ENCODE results near the gene SNTB2. TPM values are rescaled to one million over a fixed set of nuclear protein-coding genes. Genes with fewer than 3 reads are reported as not detected.
"Not testable (repeated sequence)": the region's sequence is repeated elsewhere in the genome, so short reads cannot be mapped to it uniquely, and the experiment has no call there.

The SNTB2 gene
- total and polyA plus RNA-seq, 10 donors = 1.9 to 48.5 (median 28.9) TPM

DNA sequence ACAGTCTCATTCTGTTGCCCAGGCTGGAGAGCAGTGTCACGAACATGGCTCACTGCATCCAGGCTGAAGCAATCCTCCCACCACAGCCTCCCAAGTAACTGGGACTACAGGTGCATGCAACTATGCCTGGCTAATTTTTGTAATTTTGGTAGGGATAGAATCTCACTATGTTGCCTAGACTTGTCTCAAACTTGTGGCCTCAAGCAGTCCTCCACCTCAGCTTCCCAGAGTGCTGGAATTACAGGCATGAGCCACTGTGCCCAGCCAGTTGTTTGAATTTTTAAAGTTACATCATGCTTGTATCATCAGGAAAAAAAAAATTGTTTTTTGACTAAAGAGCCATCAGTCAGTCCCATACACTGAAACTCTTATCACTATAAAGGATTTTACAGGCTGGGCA lies 107.1 kb downstream of the SNTB2 start:
- intact Hi-C loops (cut with DNase I; ENCODE audit: low total_unique reads) = no loop called here
- Histone ChIP-seq H3K9me3 (no peaks in the 10 kb centered on the region), H3K27me3 (replicated peaks in 1 of 7) (no peaks in the 10 kb centered on the region), H3K27ac (no peak overlapping the region), H3K4me3 (no peak overlapping the region), H3K36me3 (peaks cover 0 to 50% (median 0%) of the 10 kb centered on the region in 6 donors), H3K4me1 (peaks cover 0 to 13% (median 3%) of the 10 kb centered on the region in 6 donors)
- TF ChIP-seq POLR2A (IDR thresholded peaks at IDR 0.05) (no peak), POLR2AphosphoS5 (IDR thresholded peaks at IDR 0.05) (no peak)
- TF ChIP-seq, protein P1, sequence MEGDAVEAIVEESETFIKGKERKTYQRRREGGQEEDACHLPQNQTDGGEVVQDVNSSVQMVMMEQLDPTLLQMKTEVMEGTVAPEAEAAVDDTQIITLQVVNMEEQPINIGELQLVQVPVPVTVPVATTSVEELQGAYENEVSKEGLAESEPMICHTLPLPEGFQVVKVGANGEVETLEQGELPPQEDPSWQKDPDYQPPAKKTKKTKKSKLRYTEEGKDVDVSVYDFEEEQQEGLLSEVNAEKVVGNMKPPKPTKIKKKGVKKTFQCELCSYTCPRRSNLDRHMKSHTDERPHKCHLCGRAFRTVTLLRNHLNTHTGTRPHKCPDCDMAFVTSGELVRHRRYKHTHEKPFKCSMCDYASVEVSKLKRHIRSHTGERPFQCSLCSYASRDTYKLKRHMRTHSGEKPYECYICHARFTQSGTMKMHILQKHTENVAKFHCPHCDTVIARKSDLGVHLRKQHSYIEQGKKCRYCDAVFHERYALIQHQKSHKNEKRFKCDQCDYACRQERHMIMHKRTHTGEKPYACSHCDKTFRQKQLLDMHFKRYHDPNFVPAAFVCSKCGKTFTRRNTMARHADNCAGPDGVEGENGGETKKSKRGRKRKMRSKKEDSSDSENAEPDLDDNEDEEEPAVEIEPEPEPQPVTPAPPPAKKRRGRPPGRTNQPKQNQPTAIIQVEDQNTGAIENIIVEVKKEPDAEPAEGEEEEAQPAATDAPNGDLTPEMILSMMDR (IDR thresholded peaks at IDR 0.05 in 8 of 11, conservative IDR thresholded peaks at IDR 0.05 in 3 of 11) = no peak
- 81 to 100% (median 92%) methylated on average over 1 of the region's 1 CpG for WGBS, 5 donors
- no peak for DNase-seq

DNA sequence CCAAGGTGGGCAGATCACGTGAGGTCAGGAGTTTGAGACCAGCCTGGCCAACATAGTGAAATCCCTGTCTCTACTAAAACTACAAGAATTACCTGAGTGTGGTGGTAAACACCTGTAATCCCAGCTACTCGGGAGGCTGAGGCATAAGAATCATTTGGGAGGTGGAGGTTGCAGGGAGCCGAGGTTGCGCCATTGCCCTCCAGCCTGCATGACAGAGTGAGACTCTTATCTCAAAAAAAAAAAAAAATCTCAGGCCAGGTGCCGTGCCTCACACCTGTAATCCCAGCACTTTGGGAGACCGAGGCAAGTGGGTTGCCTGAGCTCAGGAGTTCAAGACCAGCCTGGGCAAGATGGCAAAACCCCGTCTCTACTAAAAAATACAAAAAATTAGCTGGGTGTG lies 109.8 kb downstream of the SNTB2 start:
- H3K27me3 ChIP-seq (replicated peaks in 1 of 7); DNase-seq; H3K9me3 ChIP-seq; intact Hi-C loops (cut with DNase I; ENCODE audit: low total_unique reads); H3K4me3 ChIP-seq; H3K27ac ChIP-seq: not testable (repeated sequence)
- peaks cover 0 to 58% (median 18%) of the 10 kb centered on the region in 6 donors for H3K36me3 ChIP-seq
- WGBS, 5 donors = 96 to 100% (median 98%) methylated on average over 7 of the region's 7 CpGs
- H3K4me1 ChIP-seq = peaks cover 0 to 29% (median 4%) of the 10 kb centered on the region in 6 donors

DNA sequence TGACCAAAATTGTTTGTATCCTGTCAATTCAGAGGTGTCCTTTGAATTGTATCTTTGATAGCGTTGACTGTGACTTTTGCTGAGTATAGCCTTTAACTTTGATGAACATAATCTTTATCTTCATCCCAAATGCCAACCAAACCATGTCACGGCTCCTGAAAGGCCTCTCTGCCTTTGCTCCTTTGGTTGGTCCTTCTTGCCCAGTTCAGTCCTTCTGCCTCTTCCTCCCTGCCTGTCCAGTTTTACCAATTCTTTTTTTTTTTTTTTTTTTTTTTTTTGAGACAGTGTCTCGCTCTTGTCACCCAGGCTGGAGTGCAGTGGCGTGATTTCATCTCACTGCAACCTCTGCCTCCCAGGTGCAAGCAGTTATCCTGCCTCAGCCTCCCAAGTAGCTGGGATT lies 111.3 kb downstream of the SNTB2 start:
- TF ChIP-seq POLR2AphosphoS5 (IDR thresholded peaks at IDR 0.05) = no peak
- TF ChIP-seq, protein P1 (IDR thresholded peaks at IDR 0.05 in 8 of 11, conservative IDR thresholded peaks at IDR 0.05 in 3 of 11) = no peak
- no peak for TF ChIP-seq POLR2A (IDR thresholded peaks at IDR 0.05)
- H3K27ac ChIP-seq = peak overlapping the region in 5 of 8 donors; percentile 20 to 78 (median 56)
- H3K9me3 ChIP-seq = no peaks in the 10 kb centered on the region
- peaks cover 0 to 29% (median 4%) of the 10 kb centered on the region in 6 donors for H3K4me1 ChIP-seq
- no peaks in the 10 kb centered on the region for H3K27me3 ChIP-seq (replicated peaks in 1 of 7)
- intact Hi-C loops (cut with DNase I; ENCODE audit: low total_unique reads) = no loop called here
- 95 to 100% (median 99%) methylated on average over 4 of the region's 4 CpGs for WGBS, 5 donors
- peaks cover 0 to 72% (median 18%) of the 10 kb centered on the region in 6 donors for H3K36me3 ChIP-seq
- DNase-seq = no peak
- H3K4me3 ChIP-seq = no peak overlapping the region

DNA sequence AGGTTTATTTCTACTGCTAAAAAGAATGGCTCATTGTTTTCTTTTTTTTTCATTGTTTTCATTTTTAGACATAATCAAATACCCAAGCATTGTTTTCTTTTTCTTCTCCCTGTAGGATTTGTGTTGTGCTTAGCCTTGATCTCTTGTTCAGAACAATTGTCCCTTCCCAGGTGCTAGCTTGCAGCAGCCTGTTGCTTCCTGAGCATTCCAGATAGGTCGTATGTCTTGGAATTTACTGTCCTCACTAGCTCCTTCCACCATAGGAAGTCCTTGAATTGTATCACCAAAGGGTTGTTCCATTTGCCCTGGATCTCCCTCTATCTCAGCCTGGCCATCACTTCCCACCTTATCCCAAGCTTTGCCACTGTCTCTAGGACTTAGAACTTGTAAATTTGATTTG lies 114.2 kb downstream of the SNTB2 start:
- DNase-seq = no peak
- TF ChIP-seq POLR2AphosphoS5 (IDR thresholded peaks at IDR 0.05) (no peak), POLR2A (IDR thresholded peaks at IDR 0.05) (no peak)
- TF ChIP-seq, protein P1 (IDR thresholded peaks at IDR 0.05 in 8 of 11, conservative IDR thresholded peaks at IDR 0.05 in 3 of 11) = no peak
- no peak overlapping the region for H3K4me3 ChIP-seq
- H3K9me3 ChIP-seq = no peaks in the 10 kb centered on the region
- H3K4me1 ChIP-seq = peaks cover 0 to 29% (median 4%) of the 10 kb centered on the region in 6 donors
- 58 to 88% (median 71%) methylated on average over 1 of the region's 1 CpG for WGBS, 5 donors
- H3K27me3 ChIP-seq (replicated peaks in 1 of 7) = no peaks in the 10 kb centered on the region
- H3K36me3 ChIP-seq = peaks cover 0 to 67% (median 18%) of the 10 kb centered on the region in 6 donors
- intact Hi-C loops (cut with DNase I; ENCODE audit: low total_unique reads) = no loop called here
- H3K27ac ChIP-seq = no peak overlapping the region

DNA sequence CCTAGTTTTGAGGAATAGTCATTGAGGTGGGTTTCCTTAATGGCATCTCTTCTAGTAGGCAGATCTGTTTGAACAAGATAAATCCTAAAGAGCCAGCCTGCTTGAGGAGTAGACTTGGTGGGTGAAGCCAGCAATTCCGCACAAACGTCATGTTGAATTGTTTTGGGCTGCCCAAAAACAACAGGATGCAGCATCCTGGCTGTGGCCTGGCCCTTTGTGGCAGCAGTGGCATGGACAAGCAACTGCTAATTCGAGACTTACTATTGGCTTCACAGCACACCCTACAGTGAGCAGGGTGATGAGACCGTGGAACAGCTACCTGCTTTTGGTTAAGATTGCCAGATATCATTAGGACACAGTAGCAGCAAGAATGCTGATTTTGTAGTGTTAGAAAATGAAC lies 114.9 kb downstream of the SNTB2 start:
- H3K27me3 ChIP-seq (replicated peaks in 1 of 7) = no peaks in the 10 kb centered on the region
- TF ChIP-seq, protein P1 (IDR thresholded peaks at IDR 0.05 in 8 of 11, conservative IDR thresholded peaks at IDR 0.05 in 3 of 11) = no peak
- no peak for TF ChIP-seq POLR2AphosphoS5 (IDR thresholded peaks at IDR 0.05)
- TF ChIP-seq POLR2A (IDR thresholded peaks at IDR 0.05) = no peak
- intact Hi-C loops (cut with DNase I; ENCODE audit: low total_unique reads) = no loop called here
- peaks cover 0 to 67% (median 18%) of the 10 kb centered on the region in 6 donors for H3K36me3 ChIP-seq
- no peaks in the 10 kb centered on the region for H3K9me3 ChIP-seq
- H3K4me3 ChIP-seq = no peak overlapping the region
- 92 to 95% (median 93%) methylated on average over 4 of the region's 4 CpGs for WGBS, 5 donors
- peaks cover 0 to 29% (median 4%) of the 10 kb centered on the region in 6 donors for H3K4me1 ChIP-seq
- no peak for DNase-seq
- no peak overlapping the region for H3K27ac ChIP-seq
